ENCODE measurements around the gene MAU2.
"Not testable (repeated sequence)": the region's sequence is repeated elsewhere in the genome, so short reads cannot be mapped to it uniquely, and the experiment has no call there.

Gene MAU2

GRCh38 chr19:19382118-19382517 lies 61.5 kb downstream of the MAU2 start:
- DNase-seq (ENCODE audit: low read depth in 2 of 2): no peak

- no peak for DNase-seq (ENCODE audit: low read depth in 2 of 2)
Measured at GRCh38 chr19:19384486-19384885, 63.9 kb downstream of the MAU2 start.

- DNase-seq (ENCODE audit: low read depth in 2 of 2): peak; percentile 99
Measured at GRCh38 chr19:19385131-19385895, 64.7 kb downstream of the MAU2 start.

- no peak for DNase-seq (ENCODE audit: low read depth in 2 of 2)
Measured at GRCh38 chr19:19385896-19386869, 65.6 kb downstream of the MAU2 start.

GRCh38 chr19:19387108-19387507 lies 66.5 kb downstream of the MAU2 start:
- no peak for DNase-seq (ENCODE audit: low read depth in 2 of 2)

GRCh38 chr19:19388568-19389555 lies 68.2 kb downstream of the MAU2 start:
- no peak for DNase-seq (ENCODE audit: low read depth in 2 of 2)

GRCh38 chr19:19389683-19390082 lies 69.1 kb downstream of the MAU2 start:
- DNase-seq (ENCODE audit: low read depth in 2 of 2): not testable (repeated sequence)

- DNase-seq (ENCODE audit: low read depth in 2 of 2): not testable (repeated sequence)
Measured at GRCh38 chr19:19394333-19394732, 73.7 kb downstream of the MAU2 start.

GRCh38 chr19:19399733-19400433 lies 79.3 kb downstream of the MAU2 start:
- DNase-seq (ENCODE audit: low read depth in 2 of 2): no peak

GRCh38 chr19:19402656-19403372 lies 82.2 kb downstream of the MAU2 start:
- no peak for DNase-seq (ENCODE audit: low read depth in 2 of 2)

GRCh38 chr19:19403373-19403901 lies 82.8 kb downstream of the MAU2 start:
- DNase-seq (ENCODE audit: low read depth in 2 of 2): no peak

- DNase-seq (ENCODE audit: low read depth in 2 of 2): peak; percentile 85
Measured at GRCh38 chr19:19404879-19405860, 84.5 kb downstream of the MAU2 start, which contains the start of gene GATAD2A. Gene GATAD2A, plus strand, starts transcription at chr19:19405675. Its CDS starts 59,671 bp downstream, at chr19:19465346.

GRCh38 chr19:19405971-19406877 lies 85.6 kb downstream of the MAU2 start:
- no peak for DNase-seq (ENCODE audit: low read depth in 2 of 2)

- DNase-seq (ENCODE audit: low read depth in 2 of 2): no peak
Measured at GRCh38 chr19:19406878-19407632, 86.4 kb downstream of the MAU2 start.

GRCh38 chr19:19407633-19407930 lies 87.0 kb downstream of the MAU2 start:
- no peak for DNase-seq (ENCODE audit: low read depth in 2 of 2)
